ENCODE results near the gene CCDC92.
A peak's percentile ranks its signal among the peaks of the same experiment; 100 is the strongest.

The CCDC92 gene

DNA sequence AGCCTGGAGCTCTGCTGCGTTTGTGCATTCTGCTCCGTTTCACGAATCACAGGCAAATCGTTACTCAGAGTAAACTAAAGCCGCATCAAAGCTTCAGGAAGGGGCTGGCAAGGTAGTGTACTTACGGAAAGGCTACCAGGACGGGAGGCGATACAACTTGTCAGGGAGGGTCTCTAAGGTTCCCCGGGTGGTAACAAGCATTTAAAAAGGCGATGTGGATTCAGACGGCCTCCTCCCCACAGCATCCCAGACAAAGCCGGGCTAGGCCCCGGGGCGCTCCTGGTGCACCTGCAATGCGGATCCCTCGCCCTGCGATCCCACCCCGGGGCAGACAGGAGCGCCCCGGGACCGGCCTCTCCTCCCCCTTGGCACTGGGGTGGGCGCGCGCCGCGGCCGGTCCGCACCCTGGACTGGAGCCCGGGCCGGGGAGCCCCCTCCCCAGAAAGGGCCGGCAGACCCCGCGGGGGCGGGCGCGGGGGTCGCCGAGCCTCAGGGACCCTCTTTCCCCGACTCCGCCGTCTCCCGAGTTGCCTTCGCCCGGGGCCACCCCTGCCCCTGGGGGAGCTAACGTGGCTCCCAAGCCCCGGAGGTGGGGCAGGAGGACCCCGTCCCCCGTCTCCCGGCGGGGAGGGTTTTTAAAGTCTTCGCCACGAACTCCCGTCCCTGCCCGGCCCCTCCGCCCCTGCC, 718 bp downstream of the CCDC92 start:
- DNase-seq: peak; percentile 43

DNA sequence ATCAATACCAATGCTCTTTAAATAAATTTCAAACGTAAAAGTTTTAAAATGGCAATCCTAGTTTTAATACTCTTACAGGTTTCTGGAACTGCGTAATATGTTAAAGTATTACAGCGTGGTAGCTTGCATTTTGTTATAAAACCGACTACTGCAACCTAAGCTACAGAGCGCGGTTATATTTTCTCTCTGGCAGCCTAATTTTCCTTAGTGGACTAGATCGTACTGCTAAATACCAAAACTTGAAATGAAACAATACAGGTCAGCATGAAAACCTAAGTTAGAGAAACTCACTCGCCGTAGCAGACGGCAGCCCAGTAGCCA, 1.2 kb downstream of the CCDC92 start:
- DNase-seq: no peak

DNA sequence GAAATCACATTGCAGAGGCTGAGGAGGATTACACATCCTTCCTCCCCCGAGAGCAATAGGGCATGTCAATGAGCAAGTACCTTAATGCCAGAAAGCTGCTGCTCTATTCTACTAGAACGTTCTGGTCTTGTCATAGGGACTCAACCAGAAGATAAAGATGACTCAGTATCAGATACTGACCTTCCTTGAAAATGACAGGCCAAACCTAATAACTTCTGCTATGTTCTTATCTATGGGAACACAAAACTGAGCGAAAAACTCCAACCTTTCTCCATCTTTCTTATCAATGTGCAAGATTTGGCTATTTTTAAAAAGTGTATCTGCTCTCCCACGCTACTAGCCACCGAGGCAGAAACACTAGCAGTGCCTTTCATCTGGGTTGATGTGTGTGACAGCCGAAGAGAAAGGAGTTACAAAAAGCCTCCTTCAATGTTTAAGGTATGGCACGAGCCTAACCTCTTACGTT, 5.5 kb downstream of the CCDC92 start:
- DNase-seq: no peak

DNA sequence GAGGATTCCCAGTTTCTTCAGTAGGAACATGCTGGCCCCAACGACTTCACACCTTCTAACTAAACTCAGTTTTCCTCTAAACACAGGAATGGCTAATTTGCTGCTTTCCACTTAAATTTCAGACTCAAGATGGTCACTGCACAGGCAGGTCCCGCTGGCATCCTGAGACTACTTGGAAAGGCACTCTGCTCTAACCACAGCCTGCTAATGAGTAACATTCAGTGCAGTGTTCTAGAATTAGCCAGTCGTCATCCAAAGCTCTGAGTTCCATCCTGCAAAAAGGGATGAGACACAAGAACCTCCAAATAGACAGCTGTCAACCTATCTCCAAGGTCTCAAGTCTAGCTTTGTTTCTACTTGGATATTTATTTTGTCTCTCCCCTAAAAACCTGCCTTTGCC, 6.0 kb downstream of the CCDC92 start:
- DNase-seq: no peak

DNA sequence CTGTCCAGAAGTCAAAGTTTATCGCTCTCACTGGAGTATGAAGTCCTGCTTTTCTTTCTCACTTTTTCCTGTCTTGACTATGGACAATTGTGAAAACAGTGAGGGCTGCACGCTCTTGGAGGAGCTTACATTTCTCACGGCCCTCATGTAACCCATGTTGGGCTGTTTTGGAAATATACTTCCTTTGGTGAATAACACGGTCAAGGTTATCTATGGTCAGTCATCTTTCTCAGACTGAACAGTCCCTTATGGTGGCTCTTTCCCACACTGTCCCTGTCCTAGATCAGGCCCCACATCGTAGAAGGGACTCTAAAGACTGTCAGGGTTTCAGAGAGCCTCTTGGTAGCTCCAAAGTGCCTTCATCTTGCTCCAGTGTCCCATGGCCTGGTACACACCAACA, 7.2 kb downstream of the CCDC92 start:
- no peak for DNase-seq

DNA sequence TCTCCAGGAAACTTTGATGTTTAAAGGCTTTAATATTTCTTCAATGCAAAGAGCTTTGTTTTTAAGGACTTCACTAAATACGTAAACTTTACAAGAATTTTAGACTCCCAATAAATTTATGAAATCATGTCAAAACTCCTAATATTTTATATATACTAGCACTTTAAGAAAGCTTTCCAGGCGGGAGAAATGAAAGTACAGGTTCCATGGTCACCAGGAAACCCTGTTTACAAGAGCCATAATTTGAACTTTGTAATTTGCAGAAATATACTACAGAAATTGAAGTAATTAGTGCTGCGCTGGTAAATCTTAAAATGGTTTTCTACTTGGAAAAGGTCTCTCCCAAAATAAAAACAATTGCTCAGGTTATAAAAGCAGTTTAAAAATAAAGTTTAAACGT, 8.8 kb downstream of the CCDC92 start:
- DNase-seq: no peak

DNA sequence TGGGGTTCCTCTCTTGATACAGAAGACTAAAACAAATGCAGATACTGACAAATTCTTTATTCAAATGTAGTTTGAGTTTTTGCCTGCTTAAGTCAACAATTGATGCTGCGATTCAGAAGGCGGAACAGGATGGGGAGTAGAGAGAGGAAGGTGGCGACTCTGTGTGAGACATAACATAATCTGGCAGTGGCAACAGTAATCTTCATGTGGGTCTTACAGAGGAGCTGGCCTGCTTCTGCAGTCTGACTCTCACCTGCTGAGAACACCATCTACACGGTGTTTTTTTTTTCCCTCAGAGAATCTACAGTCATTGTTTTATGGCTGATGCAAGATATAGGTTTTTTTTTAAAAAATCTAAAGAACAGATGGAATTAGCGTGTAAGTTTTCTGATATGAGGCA, 10.1 kb downstream of the CCDC92 start:
- no peak for DNase-seq

DNA sequence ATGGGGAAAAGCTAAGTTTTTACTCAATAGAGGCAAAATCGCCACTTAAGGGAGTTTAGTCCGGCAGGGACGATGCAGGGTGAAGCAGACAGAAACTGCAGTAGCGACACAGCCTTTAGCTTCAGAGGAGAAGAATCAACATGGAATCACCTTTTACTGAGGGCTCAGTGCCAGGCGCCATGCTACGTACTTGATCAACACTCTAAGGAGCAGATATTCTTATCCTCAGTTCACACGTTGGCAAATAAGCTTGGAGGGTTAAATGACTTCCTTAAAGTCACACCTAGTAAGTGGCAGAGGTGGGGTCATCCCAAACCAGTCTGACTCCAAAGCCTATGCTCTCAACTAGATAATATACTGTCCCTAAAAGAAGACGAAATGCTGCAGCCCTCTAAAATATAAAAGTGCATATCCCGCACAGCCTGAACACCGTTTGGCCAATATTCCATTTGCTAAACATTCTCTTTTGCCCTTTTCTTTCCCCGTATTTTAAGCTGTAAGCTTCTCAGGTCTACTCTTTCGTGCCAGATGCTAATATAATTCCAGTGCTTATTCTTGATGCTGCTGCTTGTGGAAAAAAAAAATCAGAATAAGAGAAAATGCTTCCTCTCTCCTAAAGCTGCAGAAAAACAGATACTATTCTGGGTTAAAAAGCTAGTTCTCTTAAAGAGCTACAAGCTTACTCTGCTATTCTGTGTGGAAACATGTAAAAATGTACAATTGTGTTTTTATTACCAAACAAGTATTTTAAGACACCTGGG, 10.9 kb downstream of the CCDC92 start:
- no peak for DNase-seq

DNA sequence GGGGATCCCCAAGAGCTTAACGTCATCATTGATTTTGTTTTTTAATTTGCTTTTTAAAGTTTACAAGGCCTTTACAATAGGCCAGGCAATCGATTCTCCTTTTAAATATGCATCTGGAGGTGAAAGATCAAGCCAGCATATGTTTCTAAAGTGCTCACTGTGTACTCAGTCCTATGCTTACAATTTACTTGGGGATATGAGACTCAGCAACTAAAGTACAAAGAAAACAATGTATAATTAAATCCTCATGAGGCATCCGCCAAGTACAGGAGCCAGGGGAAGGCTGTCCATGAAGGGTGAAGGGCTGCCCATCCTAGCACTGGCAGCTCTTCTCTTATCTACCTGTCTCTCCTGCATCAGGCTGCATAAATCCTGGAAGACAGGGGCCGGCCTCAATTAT, 11.8 kb downstream of the CCDC92 start:
- DNase-seq: no peak

DNA sequence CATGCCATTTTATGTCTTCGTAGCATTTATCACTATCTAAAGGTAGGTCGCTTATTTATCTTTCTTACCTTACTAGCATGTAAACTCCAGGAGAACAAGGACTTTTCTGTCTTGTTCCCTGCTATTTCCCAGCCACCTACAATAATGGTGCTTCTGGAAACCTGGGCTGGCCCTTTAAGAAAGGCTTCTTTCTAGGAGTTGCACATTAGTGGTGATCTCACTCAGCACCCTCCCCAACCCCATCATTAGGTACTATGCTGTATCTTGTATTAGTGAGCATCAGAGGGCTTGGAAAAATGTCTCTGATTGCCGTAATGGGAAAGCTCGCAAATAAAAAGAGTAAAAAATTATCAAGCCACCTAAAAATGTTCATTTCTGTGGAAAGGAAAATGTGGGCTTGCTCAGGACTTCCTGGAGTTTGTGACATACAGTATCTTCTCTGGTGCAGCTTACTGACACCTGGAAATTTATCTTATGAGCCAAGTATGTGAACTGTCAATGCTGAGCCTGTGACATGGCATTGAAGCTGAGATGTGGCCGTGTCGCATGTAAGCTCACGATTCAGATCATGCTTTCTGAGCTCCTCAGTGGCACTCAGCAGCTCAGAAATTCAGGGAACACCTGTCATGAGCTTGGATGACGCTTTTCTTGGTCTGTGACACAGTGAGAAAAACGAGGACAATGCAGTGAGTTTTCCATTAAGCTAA, 12.4 kb downstream of the CCDC92 start:
- DNase-seq: no peak

DNA sequence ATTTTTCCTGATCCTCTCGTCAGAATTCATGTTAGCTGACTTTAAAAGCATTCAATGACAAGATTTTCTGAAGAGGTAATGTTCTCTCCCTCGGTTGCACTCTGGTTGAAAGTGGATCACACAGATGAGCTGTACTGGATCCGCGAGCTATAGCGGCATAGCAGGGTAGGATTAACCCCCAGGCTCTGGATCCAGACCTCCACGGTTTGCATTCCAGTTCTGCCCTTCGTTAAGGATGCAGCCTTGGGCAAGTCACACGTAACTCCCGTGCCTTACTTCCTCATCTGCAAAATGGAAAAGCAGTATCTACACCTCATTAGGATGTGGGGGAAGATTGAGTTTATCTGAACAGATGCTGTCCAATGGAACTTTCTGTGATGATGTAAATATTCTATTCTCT, 13.8 kb downstream of the CCDC92 start:
- no peak for DNase-seq

DNA sequence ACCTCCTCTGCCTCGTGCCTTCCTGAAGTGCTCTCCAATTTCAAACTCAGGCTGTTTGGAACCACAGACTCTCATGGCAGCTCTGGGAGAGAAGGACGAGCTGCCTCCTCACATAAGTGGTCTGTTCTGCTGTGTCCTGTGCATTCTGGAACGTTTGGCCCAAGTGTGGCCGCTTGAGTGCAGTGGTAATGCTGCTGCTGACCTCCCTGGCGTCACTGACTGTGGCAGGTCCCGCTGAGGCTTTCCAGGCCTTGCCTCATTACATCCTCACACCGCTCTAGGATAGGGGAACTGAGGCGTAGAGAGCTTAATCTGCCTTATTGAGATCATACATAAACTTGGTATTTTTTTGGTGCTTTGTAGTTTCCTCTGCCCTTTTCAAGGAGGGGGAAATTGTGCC, 14.2 kb downstream of the CCDC92 start:
- DNase-seq: no peak

DNA sequence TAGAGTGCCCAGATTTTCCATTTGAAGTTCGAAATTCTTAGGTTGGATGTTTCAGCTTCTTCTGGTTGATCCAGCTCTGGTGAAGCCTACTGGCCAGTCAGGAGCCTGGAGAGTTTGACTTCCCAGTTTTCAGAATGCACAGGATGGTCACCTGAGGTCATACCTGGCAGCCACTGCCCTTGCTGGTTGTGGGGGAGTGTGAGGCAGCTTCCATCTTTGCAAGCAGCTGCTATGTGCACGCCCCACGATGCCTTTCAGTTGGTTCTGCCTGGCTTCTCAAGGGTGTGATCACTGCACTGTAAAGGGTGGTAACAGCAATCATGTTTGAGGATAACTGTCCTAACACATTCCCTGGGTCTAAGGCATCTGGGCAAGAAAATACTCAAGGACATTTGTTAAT, 15.4 kb downstream of the CCDC92 start:
- no peak for DNase-seq

DNA sequence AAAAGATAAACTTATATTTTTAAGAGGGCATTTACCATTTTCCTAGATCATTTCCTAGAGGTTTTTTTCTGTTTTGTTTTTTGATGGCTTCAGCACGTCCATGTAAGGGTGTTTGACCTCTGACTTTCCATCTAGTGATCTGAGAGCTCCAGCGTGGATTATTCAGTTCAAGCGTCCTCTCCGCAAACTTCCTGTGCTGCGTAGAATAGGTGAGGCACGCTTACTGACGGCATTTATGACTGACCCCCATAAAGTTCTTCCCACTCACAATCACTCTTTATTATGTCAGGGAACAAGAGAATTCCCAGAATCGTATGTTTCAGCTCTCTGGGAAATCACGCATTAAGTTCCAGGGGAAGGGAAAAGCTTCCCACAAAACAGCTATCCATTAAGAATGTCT, 16.4 kb downstream of the CCDC92 start:
- DNase-seq: no peak

DNA sequence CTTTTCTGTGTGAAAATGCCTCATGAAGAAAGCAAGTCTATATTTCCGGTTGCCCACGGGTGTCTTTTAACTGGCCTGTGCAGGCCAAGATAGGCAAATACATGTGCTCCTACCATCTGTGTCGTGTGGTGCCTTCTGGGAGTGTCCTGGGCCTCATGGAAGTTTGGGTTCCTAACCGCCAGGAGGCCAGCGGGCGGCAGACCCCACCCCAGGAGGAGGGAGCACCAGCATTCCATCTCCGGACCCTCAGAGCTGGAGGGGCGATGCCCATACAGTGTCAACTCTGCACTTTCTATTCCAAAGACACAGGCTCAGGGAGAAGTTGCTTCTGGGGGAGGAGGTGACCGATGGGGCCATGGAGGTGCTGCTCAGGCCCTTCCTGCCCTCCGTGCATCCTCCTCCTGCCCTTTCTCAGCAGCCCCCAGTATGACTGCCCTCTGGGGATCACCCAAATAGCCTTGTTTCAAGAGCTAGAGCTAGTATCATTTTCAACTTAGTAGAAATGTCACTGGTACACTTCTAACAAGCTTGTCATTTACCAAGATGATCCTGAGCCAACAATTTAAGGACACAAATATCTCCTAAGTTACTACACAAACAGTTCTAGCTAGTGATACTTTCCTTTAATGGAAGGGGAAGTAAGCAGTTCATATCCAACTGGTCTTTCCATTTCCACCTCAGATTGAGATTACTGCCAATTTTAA, 17.8 kb downstream of the CCDC92 start:
- DNase-seq: no peak

DNA sequence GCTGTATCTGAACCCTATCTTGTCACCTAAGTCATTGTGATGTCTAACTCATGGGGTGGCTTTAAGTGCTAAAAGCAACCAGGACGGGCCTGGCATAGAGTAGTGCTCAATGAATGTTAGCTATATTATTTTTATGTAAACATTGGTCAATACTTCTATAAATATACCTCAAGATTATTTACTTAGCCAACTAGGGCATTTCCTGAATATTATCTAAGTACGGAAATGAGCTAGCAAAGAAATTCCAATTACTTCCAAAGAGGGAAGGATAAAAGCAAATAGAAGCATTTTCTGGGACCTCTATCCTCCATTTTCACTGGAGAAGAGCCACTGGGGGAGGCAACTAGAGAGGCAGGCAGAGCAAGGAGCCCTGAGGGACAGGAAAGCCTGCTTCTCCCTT, 20.6 kb downstream of the CCDC92 start:
- no peak for DNase-seq

DNA sequence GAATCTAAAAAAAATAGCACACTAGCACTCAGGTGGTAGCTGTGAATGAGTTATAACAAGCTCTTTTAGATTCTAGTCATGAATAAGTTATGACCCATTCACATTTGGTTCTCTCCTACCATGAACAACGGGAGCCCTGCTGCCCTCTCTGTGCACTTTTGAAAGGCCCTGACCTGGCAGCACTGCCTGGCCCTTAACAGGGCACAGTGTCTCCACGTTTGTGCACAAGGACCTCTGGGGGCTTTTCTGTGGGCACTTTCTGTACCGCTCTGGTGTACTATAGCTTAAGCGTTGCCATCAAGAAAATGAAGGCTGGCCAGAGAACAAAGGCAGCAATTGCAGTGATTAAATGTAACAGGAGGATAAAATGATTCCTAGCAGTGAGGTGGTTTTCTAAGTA, 21.2 kb downstream of the CCDC92 start:
- no peak for DNase-seq

DNA sequence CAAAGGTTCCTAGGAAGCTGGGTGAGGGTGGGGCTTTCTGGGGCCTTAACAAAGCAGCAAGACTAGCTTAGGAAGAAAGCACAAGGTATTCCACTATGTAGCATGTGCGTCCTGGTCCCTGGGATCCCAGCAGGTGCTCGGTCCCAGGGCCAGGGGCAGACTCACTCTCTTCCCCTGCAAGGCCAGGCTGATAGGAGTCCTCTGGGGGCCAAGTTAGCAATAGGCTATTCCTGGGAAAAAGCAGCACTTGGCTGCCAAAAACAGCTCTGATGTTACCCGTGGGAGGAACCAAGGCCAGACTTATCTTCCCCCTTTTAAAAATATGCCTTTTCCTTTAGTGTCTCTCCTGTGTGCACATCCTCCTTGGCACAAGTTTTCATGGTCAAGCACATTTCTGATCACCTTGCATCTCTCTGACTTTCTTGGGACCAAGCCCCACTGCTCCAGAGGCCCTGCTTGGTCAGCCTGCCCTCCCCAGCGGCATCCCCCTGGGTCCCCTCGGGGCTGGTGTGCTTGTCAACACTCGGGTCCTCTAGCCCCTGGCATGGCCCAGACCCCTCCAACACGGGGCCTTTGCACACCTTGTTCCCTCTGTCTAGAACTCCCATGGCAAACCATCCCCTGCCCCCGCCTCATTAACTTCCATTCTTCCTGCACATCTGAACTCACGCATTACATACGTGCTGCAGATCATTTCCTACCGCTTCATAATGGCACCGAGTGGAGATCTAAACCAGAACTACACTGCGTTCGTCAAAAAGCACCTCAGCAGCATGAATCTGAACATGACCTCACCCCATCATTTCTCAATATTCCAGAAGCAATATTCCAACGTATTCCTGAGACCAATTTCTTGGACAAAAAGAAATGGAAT, 21.9 kb downstream of the CCDC92 start:
- DNase-seq: no peak

DNA sequence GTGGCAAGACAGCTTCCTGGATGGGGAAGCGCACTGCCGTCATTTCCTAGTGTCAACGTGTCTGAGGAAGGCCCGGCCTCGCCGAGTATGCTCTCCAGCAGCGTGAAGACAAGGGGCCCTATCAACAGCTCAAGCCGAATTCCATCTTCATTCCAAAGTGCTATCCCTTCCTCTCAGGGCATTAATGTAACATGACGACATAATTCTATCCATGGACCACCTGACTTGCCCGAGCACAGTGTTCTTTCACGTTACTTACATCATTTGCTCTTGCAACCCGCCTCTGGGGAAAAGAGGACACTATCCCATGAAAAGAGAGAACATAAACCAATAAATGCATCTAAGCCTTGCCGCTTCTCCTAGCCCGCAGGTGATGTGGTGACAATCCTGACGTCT, 22.9 kb downstream of the CCDC92 start:
- no peak for DNase-seq

DNA sequence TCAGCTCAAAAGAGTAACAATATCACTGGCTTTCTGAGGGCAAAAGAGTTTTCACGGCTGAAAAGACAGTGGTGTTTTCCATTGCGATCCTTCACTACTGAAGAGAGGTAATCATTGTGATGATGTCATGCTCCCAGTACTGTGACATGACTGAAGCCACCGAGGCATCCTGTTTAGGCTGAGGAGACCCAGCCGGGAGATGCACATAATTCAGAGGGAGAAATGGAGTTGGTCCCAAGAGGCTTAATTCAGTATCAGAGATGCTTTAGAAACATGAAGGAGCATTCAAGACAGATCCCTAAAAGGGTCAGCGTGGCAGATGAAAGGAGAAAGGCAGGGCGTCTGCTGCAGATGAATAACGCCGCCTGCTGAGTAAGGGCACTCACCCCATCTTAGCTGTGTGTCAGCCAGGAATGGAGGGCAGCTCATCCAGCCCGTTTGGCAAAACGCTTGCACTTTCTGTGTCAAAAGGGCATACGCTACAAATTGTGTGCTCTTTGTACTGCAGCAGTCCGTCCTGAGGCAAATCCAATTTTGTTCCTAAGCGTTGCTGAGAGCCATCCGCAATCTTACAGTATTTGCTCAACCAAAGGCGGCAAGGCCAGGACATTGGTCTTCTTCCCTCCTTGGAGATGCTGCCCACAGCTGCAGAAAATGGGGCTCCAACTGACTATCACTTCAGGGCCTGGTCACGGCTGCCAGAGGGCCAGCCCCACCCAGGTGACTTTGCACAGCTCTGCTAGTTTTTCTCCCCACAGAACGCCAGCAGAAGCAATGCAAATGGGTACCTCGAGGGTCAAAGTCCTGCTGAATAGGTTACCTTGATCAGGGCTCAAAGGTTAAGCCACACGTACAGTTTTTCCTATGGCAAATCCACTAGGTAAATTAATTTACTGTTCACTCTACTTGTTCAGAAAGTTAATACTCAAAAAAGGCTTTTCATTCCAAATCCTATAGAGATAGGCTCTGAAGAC, 23.5 kb downstream of the CCDC92 start:
- peak; percentile 55 for DNase-seq

DNA sequence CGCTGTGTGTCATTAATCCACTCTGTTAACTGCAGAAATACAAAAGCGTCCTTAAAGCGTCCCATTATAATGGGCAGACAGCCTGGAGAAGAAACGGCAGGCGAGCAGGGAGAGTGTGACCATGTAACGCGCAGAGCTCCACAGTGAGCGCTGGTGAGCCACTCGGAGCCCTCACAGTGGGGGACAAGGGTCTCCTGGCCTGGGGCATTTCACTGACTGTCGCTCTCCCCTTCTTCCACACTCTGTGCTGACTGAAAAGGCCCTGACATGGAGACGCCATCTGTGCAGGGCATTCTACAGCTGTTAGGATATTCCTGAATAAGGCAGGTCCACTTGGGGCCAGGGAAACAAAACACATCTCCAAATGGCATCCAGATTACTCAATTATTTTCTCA, 24.2 kb downstream of the CCDC92 start:
- peak; percentile 40 for DNase-seq
